Hepatocyte (in vitro differentiated cells): ENCODE data around the gene SGMS1. TPM values are rescaled to one million over a fixed set of nuclear protein-coding genes. Genes with fewer than 3 reads are reported as not detected.
"Not testable (repeated sequence)": the region's sequence is repeated elsewhere in the genome, so short reads cannot be mapped to it uniquely, and the experiment has no call there.

ENCODE experiments used
- DNase-seq: peaks from one replicate; pipeline ENCODE4 v3.0.0-alpha.2; 2016; ENCODE audit warnings: low spot score
- H2AFZ ChIP-seq: fragments of 200-600 bp; sonication (generic); 2 replicates; pipeline ENCODE4 v1.6.0; 2016; ENCODE audit warnings: antibody characterized with exemption, mild to moderate bottlenecking
- H3K27ac ChIP-seq: fragments of 200-600 bp; sonication (generic); 2 replicates; pipeline ENCODE4 v1.5.1; 2016; ENCODE audit warnings: mild to moderate bottlenecking
- H3K27me3 ChIP-seq: fragments of 200-600 bp; sonication (generic); 2 replicates; pipeline ENCODE4 v1.6.1; 2016
- H3K36me3 ChIP-seq: fragments of 200-600 bp; sonication (generic); replicated peaks from 2 replicates; pipeline ENCODE4 v1.5.1; 2016; ENCODE audit warnings: low read depth; ENCODE audit not compliant: insufficient read depth
- H3K4me1 ChIP-seq: fragments of 200-600 bp; sonication (generic); 2 replicates; pipeline ENCODE4 v1.5.1; 2016; ENCODE audit warnings: mild to moderate bottlenecking, moderate library complexity; ENCODE audit not compliant: insufficient read depth
- H3K4me2 ChIP-seq: fragments of 200-600 bp; sonication (generic); 2 replicates; pipeline ENCODE4 v1.6.0; 2016
- H3K4me3 ChIP-seq: fragments of 200-600 bp; sonication (generic); 2 replicates; pipeline ENCODE4 v1.5.1; 2016; ENCODE audit warnings: mild to moderate bottlenecking
- H3K79me2 ChIP-seq: fragments of 200-600 bp; sonication (generic); 2 replicates; pipeline ENCODE4 v1.6.0; 2017; ENCODE audit warnings: mild to moderate bottlenecking
- H3K9me2 ChIP-seq: fragments of 200-600 bp; sonication (generic); replicated peaks from 2 replicates; pipeline ENCODE4 v1.6.0; 2017; ENCODE audit warnings: mild to moderate bottlenecking; ENCODE audit not compliant: insufficient read depth
- H3K9me3 ChIP-seq: fragments of 200-600 bp; sonication (generic); 2 replicates; pipeline ENCODE4 v1.5.1; 2016; ENCODE audit warnings: low read depth, mild to moderate bottlenecking
- H4K20me1 ChIP-seq: fragments of 200-600 bp; sonication (generic); 2 replicates; pipeline ENCODE4 v1.6.0; 2016; ENCODE audit warnings: mild to moderate bottlenecking; ENCODE audit not compliant: insufficient read depth, poor library complexity, severe bottlenecking
- CTCF ChIP-seq: fragments of 200-600 bp; sonication (generic); IDR thresholded peaks from 2 replicates; pipeline ENCODE4 v1.5.1; 2016; ENCODE audit warnings: antibody characterized with exemption, mild to moderate bottlenecking; ENCODE audit not compliant: poor library complexity
- EZH2 ChIP-seq: fragments of 200-600 bp; sonication (generic); IDR thresholded peaks from 2 replicates; pipeline ENCODE4 v1.6.1; 2016; ENCODE audit warnings: antibody characterized with exemption, mild to moderate bottlenecking, borderline replicate concordance
- EZH2phosphoT487 ChIP-seq: fragments of 200-600 bp; sonication (generic); IDR thresholded peaks from one replicate; pipeline ENCODE4 v1.6.1; 2018; ENCODE audit warnings: antibody characterized with exemption, mild to moderate bottlenecking, low read depth, moderate library complexity; ENCODE audit not compliant: unreplicated experiment, severe bottlenecking
- WGBS: methylation state at CpG from one replicate; pipeline ENCODE4 v1.1.6; 2016; ENCODE audit warnings: low lambda C conversion rate; ENCODE audit errors: missing lambda C conversion rate; 5-methylcytosine and 5-hydroxymethylcytosine counted together
- polyA plus RNA-seq: library from polyadenylated mRNA; unstranded; fragments of >200 nt; fragmentation: Nextera tagmentation; extraction: Ambion mirVana; gene quantifications from 2 replicates; pipeline ENCODE4 v1.2.1, GENCODE V29; 2016
- total RNA-seq: library from RNA; depleted of rRNA; stranded (reverse); fragments of >200 nt; gene quantifications from 2 replicates; pipeline ENCODE4 v1.2.3, GENCODE V29; 2014

The SGMS1 gene
- total and polyA plus RNA-seq, 2 experiments from 2014 or later = 28.1 to 87.8 TPM

- H3K9me2 ChIP-seq = no peaks in the 10 kb centered on the region
Observed at GRCh38 chr10:50490241-50490640, 133.5 kb downstream of the SGMS1 start.

GRCh38 chr10:50484550-50484949 is 139.2 kb downstream of the SGMS1 start:
- not testable (repeated sequence) for H3K4me2 ChIP-seq, H3K4me1 ChIP-seq, H4K20me1 ChIP-seq, H3K36me3 ChIP-seq, DNase-seq, H3K4me3 ChIP-seq, H3K27me3 ChIP-seq, H3K9me3 ChIP-seq, H3K9me2 ChIP-seq, H3K27ac ChIP-seq, H2AFZ ChIP-seq
- H3K79me2 ChIP-seq = peaks cover 30% of the 10 kb centered on the region
- WGBS = 80% methylated on average over 1 of the region's 1 CpG

More at GRCh38 chr10:50490241-50490640, 133.5 kb downstream of the SGMS1 start:
- Histone ChIP-seq H3K9me3 (no peaks in the 10 kb centered on the region), H3K27me3 (no peaks in the 10 kb centered on the region), H2AFZ (no peak overlapping the region), H3K4me1 (no peaks in the 10 kb centered on the region), H3K79me2 (peaks cover 34% of the 10 kb centered on the region), H4K20me1 (no peaks in the 10 kb centered on the region), H3K4me2 (no peak overlapping the region), H3K27ac (no peak overlapping the region), H3K4me3 (no peak overlapping the region), H3K36me3 (no peaks in the 10 kb centered on the region)
- no peak for DNase-seq
- WGBS = 95% methylated on average over 5 of the region's 5 CpGs
- no peak for TF ChIP-seq EZH2phosphoT487
- TF ChIP-seq CTCF = no peak
- TF ChIP-seq EZH2 = no peak

GRCh38 chr10:50480054-50481007 is 143.4 kb downstream of the SGMS1 start:
- no peaks in the 10 kb centered on the region for H3K4me1 ChIP-seq
- 91% methylated on average over 9 of the region's 9 CpGs for WGBS
- H4K20me1 ChIP-seq = peaks cover 3% of the 10 kb centered on the region
- H3K9me3 ChIP-seq = no peaks in the 10 kb centered on the region
- no peaks in the 10 kb centered on the region for H3K36me3 ChIP-seq
- no peak overlapping the region for H3K27ac ChIP-seq
- H3K27me3 ChIP-seq = no peaks in the 10 kb centered on the region
- no peak overlapping the region for H3K4me3 ChIP-seq
- no peak overlapping the region for H2AFZ ChIP-seq
- DNase-seq = no peak
- TF ChIP-seq EZH2phosphoT487 = no peak
- TF ChIP-seq CTCF = no peak
- TF ChIP-seq EZH2 = no peak
- H3K79me2 ChIP-seq = peaks cover 13% of the 10 kb centered on the region
- no peak overlapping the region for H3K4me2 ChIP-seq
- no peaks in the 10 kb centered on the region for H3K9me2 ChIP-seq
